WI38 (cell line): Measurements from ENCODE around the gene PIP5K1C.

Source experiments
- H3K4me3 ChIP-seq: 2 replicates; pipeline ENCODE4 v1.5.1; 2011; ENCODE audit warnings: low read depth, mild to moderate bottlenecking, control low read depth, low read length
- CTCF ChIP-seq: IDR thresholded peaks from 2 replicates; pipeline ENCODE4 v1.5.1; 2012; ENCODE audit warnings: low read depth, mild to moderate bottlenecking, control low read depth, low read length

Gene PIP5K1C

GRCh38 chr19:3672575-3672948 lies 27.7 kb downstream of the PIP5K1C start:
- no peak overlapping the region for H3K4me3 ChIP-seq
- no peak for TF ChIP-seq CTCF

- H3K4me3 ChIP-seq = no peak overlapping the region
- TF ChIP-seq CTCF = no peak
Observed at GRCh38 chr19:3671680-3672574, 28.3 kb downstream of the PIP5K1C start.

GRCh38 chr19:3670796-3671679 lies 29.2 kb downstream of the PIP5K1C start:
- no peak overlapping the region for H3K4me3 ChIP-seq
- TF ChIP-seq CTCF = no peak

- TF ChIP-seq CTCF = no peak
- H3K4me3 ChIP-seq = no peak overlapping the region
Observed at GRCh38 chr19:3669947-3670795, 30.1 kb downstream of the PIP5K1C start.

GRCh38 chr19:3669082-3669946 lies 31.0 kb downstream of the PIP5K1C start:
- no peak overlapping the region for H3K4me3 ChIP-seq
- no peak for TF ChIP-seq CTCF

- H3K4me3 ChIP-seq = no peak overlapping the region
- TF ChIP-seq CTCF = no peak
Observed at GRCh38 chr19:3668331-3669081, 31.8 kb downstream of the PIP5K1C start.
